A549 treated with GW870086 at 1 μM for 4 hours (cell line): ENCODE data around the gene ADCY9. TPM values are rescaled to one million over a fixed set of nuclear protein-coding genes. Genes with fewer than 3 reads are reported as not detected.

ENCODE experiments used
- total RNA-seq: library from RNA; stranded (reverse); fragments of 200-300 nt; extraction: Qiagen RNA extraction; gene quantifications from 5 replicates; pipeline ENCODE4 v1.2.3, GENCODE V29; 2022; ENCODE audit warnings: low read depth

The ADCY9 gene
- total RNA-seq, result 6.5 to 8.7 TPM (median 6.7 TPM) in 5 replicates

DNA sequence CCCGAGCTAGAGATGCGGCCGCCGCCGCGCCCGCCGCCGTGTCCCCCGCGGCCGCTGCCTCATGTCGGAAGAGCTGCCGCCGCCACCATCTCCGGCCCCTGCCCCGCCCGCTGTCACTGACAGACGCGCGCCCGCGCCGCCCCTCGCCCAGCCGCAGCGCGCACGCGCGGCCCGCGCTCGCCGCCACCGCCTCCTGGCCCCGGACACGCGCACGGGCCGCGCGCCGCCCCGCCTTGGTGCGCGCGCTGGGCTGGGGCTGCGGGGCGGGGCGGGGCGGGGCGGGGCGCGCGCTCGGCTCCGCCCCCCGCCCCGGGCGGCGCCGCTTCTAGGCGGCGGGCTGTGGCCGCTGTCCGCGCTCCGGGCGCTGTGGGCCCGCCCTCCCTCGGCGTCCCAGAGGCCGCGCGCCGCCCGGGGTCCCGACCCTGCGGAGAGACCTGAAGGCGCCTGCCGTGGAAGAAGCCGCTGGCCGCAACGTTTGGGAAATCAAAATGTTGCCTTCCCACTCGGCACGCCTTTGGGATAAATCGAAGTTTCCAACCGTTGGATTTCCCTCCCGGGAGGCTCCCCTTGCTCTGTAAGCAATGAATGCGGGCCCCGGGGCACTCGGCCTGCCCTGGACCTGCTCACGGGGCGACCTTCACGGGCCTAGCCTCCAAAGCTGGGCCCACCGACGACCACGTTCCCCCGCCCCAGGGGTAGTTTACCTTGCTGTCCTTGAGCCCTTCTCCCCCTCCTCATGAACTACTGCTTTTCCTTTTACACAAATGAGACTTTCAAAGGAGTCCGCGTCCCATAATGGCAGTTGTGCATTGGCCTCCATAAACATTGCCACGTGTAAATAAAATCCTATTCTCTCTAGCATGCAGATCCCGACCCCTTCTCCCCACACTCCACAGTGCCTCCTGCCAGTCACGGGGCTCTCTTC is at the start of gene ADCY9:
TSS of gene ADCY9 (minus strand) at position 118 of the 925 bp plus-strand sequence. CDS start 1,000 bp downstream, outside the sequence.

Other genes with a start within 250 kb of the ADCY9 start
- gene CREBBP, start 235.7 kb downstream of the ADCY9 start, total RNA-seq, result 12.7 to 20.1 TPM (median 16.2 TPM) in 5 replicates
- gene SRL, start 125.6 kb upstream of the ADCY9 start, total RNA-seq, result 0.07 TPM in 2 of 5 replicates, not detected in the others
- 12.0 to 18.2 TPM (median 16.0 TPM) in 5 replicates for gene TFAP4, start 156.6 kb upstream of the ADCY9 start, total RNA-seq
- 19.7 to 28.0 TPM (median 26.5 TPM) in 5 replicates for gene GLIS2, start 199.6 kb upstream of the ADCY9 start, total RNA-seq
- 65.2 to 86.3 TPM (median 75.2 TPM) in 5 replicates for gene PAM16, start 234.9 kb upstream of the ADCY9 start, total RNA-seq